Measurements from ENCODE around the gene TMEFF2.

DNA sequence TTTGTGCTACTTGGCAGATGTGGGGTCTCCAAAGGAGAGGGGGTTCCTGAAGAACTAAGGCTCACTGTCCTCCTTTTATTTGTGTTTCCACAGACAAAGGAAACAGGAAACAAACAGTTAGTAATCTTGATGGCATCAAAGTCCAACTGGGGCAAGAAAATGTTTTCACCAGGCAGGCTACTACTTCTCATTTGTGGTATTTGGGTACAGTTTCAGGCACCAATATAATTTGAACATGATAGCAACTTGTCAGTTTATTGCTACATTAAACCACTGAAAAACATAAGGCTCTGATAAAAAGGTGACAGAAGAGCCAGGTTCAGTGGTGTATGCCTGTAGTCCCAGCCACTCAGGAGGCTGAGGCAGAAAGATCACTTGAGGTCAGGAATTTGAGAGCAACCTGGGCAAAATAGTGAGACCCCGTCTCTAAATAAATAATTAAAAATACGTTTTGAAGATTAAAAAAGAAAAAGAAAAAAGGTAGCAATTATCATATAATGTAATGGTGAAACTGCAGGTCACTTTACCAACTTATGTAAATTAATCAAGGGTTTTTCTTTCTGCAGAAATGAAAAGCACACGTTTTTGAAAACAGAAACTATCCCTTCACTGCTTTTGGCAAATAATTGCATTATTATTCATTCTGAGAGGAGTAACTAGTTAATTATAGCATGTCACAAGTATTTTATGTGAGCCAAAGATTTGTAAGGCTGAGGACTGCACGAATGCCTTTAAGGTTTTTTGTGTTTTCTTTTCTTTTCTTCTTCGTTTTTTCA lies 190.4 kb downstream of the TMEFF2 start:
- TF ChIP-seq, protein P1, sequence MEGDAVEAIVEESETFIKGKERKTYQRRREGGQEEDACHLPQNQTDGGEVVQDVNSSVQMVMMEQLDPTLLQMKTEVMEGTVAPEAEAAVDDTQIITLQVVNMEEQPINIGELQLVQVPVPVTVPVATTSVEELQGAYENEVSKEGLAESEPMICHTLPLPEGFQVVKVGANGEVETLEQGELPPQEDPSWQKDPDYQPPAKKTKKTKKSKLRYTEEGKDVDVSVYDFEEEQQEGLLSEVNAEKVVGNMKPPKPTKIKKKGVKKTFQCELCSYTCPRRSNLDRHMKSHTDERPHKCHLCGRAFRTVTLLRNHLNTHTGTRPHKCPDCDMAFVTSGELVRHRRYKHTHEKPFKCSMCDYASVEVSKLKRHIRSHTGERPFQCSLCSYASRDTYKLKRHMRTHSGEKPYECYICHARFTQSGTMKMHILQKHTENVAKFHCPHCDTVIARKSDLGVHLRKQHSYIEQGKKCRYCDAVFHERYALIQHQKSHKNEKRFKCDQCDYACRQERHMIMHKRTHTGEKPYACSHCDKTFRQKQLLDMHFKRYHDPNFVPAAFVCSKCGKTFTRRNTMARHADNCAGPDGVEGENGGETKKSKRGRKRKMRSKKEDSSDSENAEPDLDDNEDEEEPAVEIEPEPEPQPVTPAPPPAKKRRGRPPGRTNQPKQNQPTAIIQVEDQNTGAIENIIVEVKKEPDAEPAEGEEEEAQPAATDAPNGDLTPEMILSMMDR (IDR thresholded peaks at IDR 0.05) = no peak
- TF ChIP-seq EP300 (IDR thresholded peaks at IDR 0.05; ENCODE audit: low read depth) = no peak
